Tibial artery (tissue), 4 donors: ENCODE measurements around the gene DVL1.

ENCODE experiments used
- DNase-seq, 2 donors: peaks; one replicate each; pipeline ENCODE4 v3.0.0-alpha.2; 2019
- H3K27ac ChIP-seq, 2 donors: fragments of 200-600 bp; sonication (generic) in 1 of 2; 1 replicate in 1 of 2; 2 replicates in 1 of 2; pipeline ENCODE4 v1.5.1; 2018 to 2019; ENCODE audit warnings: mild to moderate bottlenecking in 1 of 2
- H3K27me3 ChIP-seq, 2 donors: fragments of 200-600 bp; sonication (generic) in 1 of 2; one replicate each; pipeline versions ENCODE4 v1.5.1 to v1.6.0; 2016 to 2019
- H3K36me3 ChIP-seq, 3 donors: fragments of 200-600 bp; sonication (generic) in 2 of 3; one replicate each; pipeline ENCODE4 v1.5.1; 2016 to 2019; ENCODE audit warnings: mild to moderate bottlenecking in 2 of 3
- H3K4me1 ChIP-seq, 4 donors: fragments of 200-600 bp; sonication (generic) in 2 of 4; 1 replicate in 3 of 4; 2 replicates in 1 of 4; pipeline ENCODE4 v1.5.1; 2016 to 2019
- H3K4me3 ChIP-seq, 2 donors: fragments of 200-600 bp; sonication (generic) in 1 of 2; 1 replicate in 1 of 2; 2 replicates in 1 of 2; pipeline ENCODE4 v1.5.1; 2018 to 2019; ENCODE audit warnings: mild to moderate bottlenecking in 2 of 2
- H3K9me3 ChIP-seq, 3 donors: fragments of 200-600 bp; sonication (generic) in 1 of 3; one replicate each; pipeline ENCODE4 v1.5.1; 2016 to 2019
- intact Hi-C: fragments of 100-400 bp; cut with DNase I; formaldehyde crosslinking; loops from one replicate; pipeline ENCODE4 v1.15.0; 2023; ENCODE audit warnings: low total_unique reads
- TF ChIP-seq, protein P1 (sequence below), 2 experiments: fragments of 200-600 bp in 1 of 2; fragments of 450-650 bp in 1 of 2; IDR thresholded peaks; one replicate each; pipeline ENCODE4 v1.5.1; 2017 to 2019; ENCODE audit warnings: antibody characterized with exemption in 2 of 2, mild to moderate bottlenecking in 1 of 2, moderate library complexity in 1 of 2

The DVL1 gene

GRCh38 chr1:1349256-1350012, at the start of gene DVL1:
DVL1 (minus strand) TSS chr1:1349418; CDS start chr1:1349065, 353 bp downstream.
- H3K27ac ChIP-seq = peak within 1 kb of the TSS; percentile 87 to 88
- TF ChIP-seq, protein P1, sequence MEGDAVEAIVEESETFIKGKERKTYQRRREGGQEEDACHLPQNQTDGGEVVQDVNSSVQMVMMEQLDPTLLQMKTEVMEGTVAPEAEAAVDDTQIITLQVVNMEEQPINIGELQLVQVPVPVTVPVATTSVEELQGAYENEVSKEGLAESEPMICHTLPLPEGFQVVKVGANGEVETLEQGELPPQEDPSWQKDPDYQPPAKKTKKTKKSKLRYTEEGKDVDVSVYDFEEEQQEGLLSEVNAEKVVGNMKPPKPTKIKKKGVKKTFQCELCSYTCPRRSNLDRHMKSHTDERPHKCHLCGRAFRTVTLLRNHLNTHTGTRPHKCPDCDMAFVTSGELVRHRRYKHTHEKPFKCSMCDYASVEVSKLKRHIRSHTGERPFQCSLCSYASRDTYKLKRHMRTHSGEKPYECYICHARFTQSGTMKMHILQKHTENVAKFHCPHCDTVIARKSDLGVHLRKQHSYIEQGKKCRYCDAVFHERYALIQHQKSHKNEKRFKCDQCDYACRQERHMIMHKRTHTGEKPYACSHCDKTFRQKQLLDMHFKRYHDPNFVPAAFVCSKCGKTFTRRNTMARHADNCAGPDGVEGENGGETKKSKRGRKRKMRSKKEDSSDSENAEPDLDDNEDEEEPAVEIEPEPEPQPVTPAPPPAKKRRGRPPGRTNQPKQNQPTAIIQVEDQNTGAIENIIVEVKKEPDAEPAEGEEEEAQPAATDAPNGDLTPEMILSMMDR (IDR thresholded peaks at IDR 0.05) = peak; percentile 53 to 55
- peak; percentile 44 to 81 for DNase-seq
- no peaks in the 10 kb centered on the region for H3K27me3 ChIP-seq
- H3K4me3 ChIP-seq = peak within 1 kb of the TSS; percentile 81 to 84
- intact Hi-C loops = loop anchor here (2.0 kb wide), 1 partner anchor 25 kb away; the partner anchor contains the start of gene AURKAIP1
- no peaks in the 10 kb centered on the region for H3K9me3 ChIP-seq
- peaks cover 7 to 21% (median 18%) of the 10 kb centered on the region in 3 donors for H3K36me3 ChIP-seq
- H3K4me1 ChIP-seq = peaks cover 0 to 74% (median 57%) of the 10 kb centered on the region in 4 donors

DNA sequence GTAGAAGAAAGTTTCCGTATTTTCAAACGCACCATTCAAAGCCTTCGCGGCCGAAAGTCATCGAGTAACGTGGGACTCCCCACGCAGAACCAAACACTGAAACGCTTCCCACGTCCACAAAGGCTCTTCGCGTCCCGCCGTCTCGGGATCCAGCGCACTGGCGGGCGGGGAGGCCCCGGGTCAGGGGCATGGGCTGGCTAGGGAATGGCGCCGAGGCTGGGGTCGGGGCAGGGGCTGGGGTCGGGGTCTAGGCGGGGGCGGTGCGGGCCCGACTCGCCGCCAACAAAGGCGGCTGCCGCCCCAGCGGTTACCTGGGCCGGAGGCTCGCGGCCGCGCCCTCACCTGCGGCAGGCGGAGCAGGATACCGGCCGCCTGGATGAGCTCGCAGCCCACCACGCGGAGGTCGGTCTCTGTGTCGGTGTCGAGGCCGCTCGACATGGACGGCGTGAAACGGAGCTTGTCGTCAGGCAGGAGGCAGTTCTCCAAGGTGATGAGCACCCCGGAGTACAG, 49.5 kb upstream of the DVL1 start:
- H3K27me3 ChIP-seq = no peaks in the 10 kb centered on the region
- peaks cover 0 to 41% (median 29%) of the 10 kb centered on the region in 4 donors for H3K4me1 ChIP-seq
- H3K4me3 ChIP-seq = peak overlapping the region; percentile 85 to 96
- peaks cover 48 to 77% (median 67%) of the 10 kb centered on the region in 3 donors for H3K36me3 ChIP-seq
- DNase-seq = peak in 1 of 2 donors; percentile 78
- intact Hi-C loops = no loop called here
- H3K27ac ChIP-seq = peak overlapping the region; percentile 81 to 92
- no peaks in the 10 kb centered on the region for H3K9me3 ChIP-seq
- TF ChIP-seq, protein P1 (IDR thresholded peaks at IDR 0.05) = no peak

GRCh38 chr1:1397839-1398523, 48.8 kb upstream of the DVL1 start:
- intact Hi-C loops = no loop called here

DNA sequence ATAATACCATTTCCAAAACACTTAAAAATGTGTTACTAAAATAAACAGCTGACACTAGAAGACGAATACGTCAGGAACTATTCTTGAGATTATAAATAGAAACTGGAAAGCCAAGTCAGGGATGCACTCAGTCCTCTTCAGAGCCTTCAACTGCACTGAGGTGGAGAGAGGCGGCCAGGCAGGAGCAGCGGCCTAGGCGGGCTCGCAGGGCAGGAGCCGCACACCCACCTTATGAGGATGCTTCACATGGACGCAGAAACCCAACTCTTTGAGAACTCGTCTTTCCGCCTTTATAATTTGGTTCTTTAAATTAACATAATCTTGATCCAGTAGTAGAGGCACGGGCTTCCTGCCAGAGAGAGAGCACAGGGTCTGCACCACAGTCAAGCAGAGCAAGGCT, 45.9 kb upstream of the DVL1 start:
- H3K27ac ChIP-seq = no peak overlapping the region
- H3K4me1 ChIP-seq = peaks cover 0 to 32% (median 22%) of the 10 kb centered on the region in 4 donors
- intact Hi-C loops = no loop called here
- no peaks in the 10 kb centered on the region for H3K27me3 ChIP-seq
- TF ChIP-seq, protein P1 (IDR thresholded peaks at IDR 0.05) = no peak
- DNase-seq = no peak
- H3K4me3 ChIP-seq = no peak overlapping the region
- no peaks in the 10 kb centered on the region for H3K9me3 ChIP-seq
- peaks cover 62 to 79% (median 75%) of the 10 kb centered on the region in 3 donors for H3K36me3 ChIP-seq

More at GRCh38 chr1:1397839-1398523, 48.8 kb upstream of the DVL1 start:
- H3K27me3 ChIP-seq = no peaks in the 10 kb centered on the region
- H3K27ac ChIP-seq = peak overlapping the region; percentile 81 to 92
- no peaks in the 10 kb centered on the region for H3K9me3 ChIP-seq
- TF ChIP-seq, protein P1 (IDR thresholded peaks at IDR 0.05) = no peak
- peak overlapping the region; percentile 85 to 96 for H3K4me3 ChIP-seq
- DNase-seq = no peak
- peaks cover 54 to 77% (median 70%) of the 10 kb centered on the region in 3 donors for H3K36me3 ChIP-seq
- H3K4me1 ChIP-seq = peaks cover 0 to 41% (median 29%) of the 10 kb centered on the region in 4 donors

DNA sequence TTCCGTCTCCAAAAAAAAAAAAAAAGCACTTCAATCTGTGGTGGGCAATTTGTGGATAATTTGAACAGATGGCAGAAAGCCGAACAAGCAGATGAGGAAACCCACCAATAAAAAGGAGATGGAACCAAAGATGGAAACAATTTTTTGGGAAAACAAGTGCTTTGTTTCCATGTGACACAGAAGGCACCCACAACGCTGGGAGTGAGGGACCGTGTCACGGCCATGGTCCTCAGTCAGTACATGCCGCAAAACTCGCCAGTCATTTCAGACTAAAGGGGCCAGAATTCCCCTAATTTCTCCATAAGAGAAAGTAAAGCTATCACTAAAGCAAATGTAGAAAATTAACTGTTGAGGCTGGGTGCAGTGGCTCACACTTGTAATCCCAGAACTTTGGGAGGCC, 44.9 kb upstream of the DVL1 start:
- H3K36me3 ChIP-seq = peaks cover 72 to 89% (median 85%) of the 10 kb centered on the region in 3 donors
- H3K27ac ChIP-seq = no peak overlapping the region
- no peak overlapping the region for H3K4me3 ChIP-seq
- DNase-seq = no peak
- H3K9me3 ChIP-seq = no peaks in the 10 kb centered on the region
- no peaks in the 10 kb centered on the region for H3K27me3 ChIP-seq
- TF ChIP-seq, protein P1 (IDR thresholded peaks at IDR 0.05) = no peak
- intact Hi-C loops = no loop called here
- H3K4me1 ChIP-seq = peaks cover 0 to 26% (median 17%) of the 10 kb centered on the region in 4 donors
